ENCODE measurements around the gene SPINT4.

Gene SPINT4

GRCh38 chr20:45771182-45771759 is 49.1 kb downstream of the SPINT4 start:
- peaks cover 9% of the 10 kb centered on the region for H3K4me1 ChIP-seq (ENCODE audit: control insufficient read depth, insufficient read depth, low read length)
- H3K9ac ChIP-seq (ENCODE audit: low read length) = no peak overlapping the region
- H3K27me3 ChIP-seq (ENCODE audit: control insufficient read depth, insufficient read depth, low read length) = no peaks in the 10 kb centered on the region
- H3K4me3 ChIP-seq (ENCODE audit: low read length) = no peak overlapping the region
- peak overlapping the region; percentile 70 for H3K27ac ChIP-seq (ENCODE audit: low read depth, low read length)
- no peaks in the 10 kb centered on the region for H3K36me3 ChIP-seq (ENCODE audit: control insufficient read depth, insufficient read depth, low read length)

GRCh38 chr20:45772693-45773092 is 50.5 kb downstream of the SPINT4 start:
- no peaks in the 10 kb centered on the region for H3K36me3 ChIP-seq (ENCODE audit: control insufficient read depth, insufficient read depth, low read length)
- H3K27ac ChIP-seq (ENCODE audit: low read depth, low read length) = no peak overlapping the region
- no peaks in the 10 kb centered on the region for H3K27me3 ChIP-seq (ENCODE audit: control insufficient read depth, insufficient read depth, low read length)
- H3K9ac ChIP-seq (ENCODE audit: low read length) = no peak overlapping the region
- peaks cover 9% of the 10 kb centered on the region for H3K4me1 ChIP-seq (ENCODE audit: control insufficient read depth, insufficient read depth, low read length)
- H3K4me3 ChIP-seq (ENCODE audit: low read length) = no peak overlapping the region

DNA sequence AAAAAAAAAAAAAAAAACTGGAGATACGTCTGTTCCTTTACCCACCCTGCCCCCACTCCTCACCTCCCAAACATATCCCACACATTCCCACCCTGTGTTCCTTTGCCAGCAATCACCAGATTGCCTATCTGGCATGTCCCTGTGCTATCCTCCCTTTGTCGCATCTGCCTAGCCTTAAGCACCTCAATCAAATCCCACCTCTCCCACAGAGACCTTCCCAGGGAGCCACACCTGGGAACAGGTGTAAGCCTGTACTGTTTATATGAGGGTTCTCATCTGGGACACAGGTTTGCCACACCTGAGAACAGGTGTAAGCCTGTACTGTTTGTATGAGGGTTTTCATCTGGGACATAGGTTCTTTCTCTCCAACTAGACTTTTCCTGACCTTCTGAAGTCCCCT is 52.8 kb downstream of the SPINT4 start:
- no peak overlapping the region for H3K4me3 ChIP-seq (ENCODE audit: low read length)
- no peak overlapping the region for H3K27ac ChIP-seq (ENCODE audit: low read depth, low read length)
- no peak overlapping the region for H3K9ac ChIP-seq (ENCODE audit: low read length)
- no peaks in the 10 kb centered on the region for H3K27me3 ChIP-seq (ENCODE audit: control insufficient read depth, insufficient read depth, low read length)
- no peaks in the 10 kb centered on the region for H3K36me3 ChIP-seq (ENCODE audit: control insufficient read depth, insufficient read depth, low read length)
- peaks cover 27% of the 10 kb centered on the region for H3K4me1 ChIP-seq (ENCODE audit: control insufficient read depth, insufficient read depth, low read length)

DNA sequence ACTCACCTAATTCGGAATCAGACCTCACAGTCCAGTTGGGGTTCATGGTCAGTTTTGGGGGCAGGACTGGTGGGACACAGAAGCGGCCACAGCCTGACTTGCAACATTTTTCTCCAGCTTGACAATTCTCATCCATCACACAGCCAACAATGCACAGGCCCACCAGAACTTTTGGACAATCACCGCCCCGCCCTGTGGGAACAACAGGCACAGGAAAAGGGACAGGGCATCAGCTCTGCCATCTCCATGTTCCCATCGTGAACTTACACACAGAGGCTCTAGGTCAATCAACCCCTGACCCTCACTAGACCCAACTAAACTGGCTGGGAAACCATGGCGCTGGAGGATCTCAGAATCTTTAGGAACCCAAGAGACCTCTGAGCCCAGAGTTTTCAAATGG is 53.3 kb downstream of the SPINT4 start:
- H3K36me3 ChIP-seq (ENCODE audit: control insufficient read depth, insufficient read depth, low read length) = no peaks in the 10 kb centered on the region
- H3K4me3 ChIP-seq (ENCODE audit: low read length) = no peak overlapping the region
- no peak overlapping the region for H3K27ac ChIP-seq (ENCODE audit: low read depth, low read length)
- no peaks in the 10 kb centered on the region for H3K27me3 ChIP-seq (ENCODE audit: control insufficient read depth, insufficient read depth, low read length)
- no peak overlapping the region for H3K9ac ChIP-seq (ENCODE audit: low read length)
- peaks cover 30% of the 10 kb centered on the region for H3K4me1 ChIP-seq (ENCODE audit: control insufficient read depth, insufficient read depth, low read length)
